Measurements from ENCODE around the gene ANGPT4. TPM values are rescaled to one million over a fixed set of nuclear protein-coding genes. Genes with fewer than 3 reads are reported as not detected.
A peak's percentile ranks its signal among the peaks of the same experiment; 100 is the strongest.

The ANGPT4 gene
- total RNA-seq, 2 experiments from 2014 or later, result not detected

DNA sequence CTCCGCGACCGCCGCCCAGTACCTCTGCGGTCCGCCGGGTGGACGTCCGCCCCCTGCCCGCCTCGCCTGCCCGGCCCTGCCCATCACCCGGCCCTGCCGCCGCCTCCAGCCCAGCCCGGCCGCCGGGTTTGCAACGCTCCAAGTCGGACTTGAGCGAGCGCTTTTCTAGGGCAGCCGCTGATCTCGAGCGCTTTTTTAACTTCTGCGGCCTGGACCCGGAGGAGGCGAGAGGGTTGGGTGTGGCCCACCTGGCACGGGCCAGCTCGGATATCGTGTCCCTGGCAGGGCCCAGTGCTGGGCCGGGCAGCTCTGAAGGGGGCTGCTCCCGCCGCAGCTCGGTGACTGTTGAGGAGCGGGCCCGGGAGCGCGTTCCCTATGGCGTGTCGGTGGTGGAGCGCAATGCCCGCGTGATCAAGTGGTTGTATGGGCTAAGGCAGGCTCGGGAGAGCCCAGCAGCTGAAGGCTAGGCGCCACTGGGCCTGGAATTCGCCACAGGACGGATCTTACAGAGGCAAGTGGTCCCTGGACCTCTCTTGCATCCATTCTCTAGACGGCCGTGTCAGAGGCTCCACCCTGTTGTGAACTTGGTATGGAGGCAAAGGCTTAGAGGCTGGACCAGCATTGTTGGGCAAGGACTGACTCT lies 70.8 kb downstream of the ANGPT4 start:
- Histone ChIP-seq H3K4me1 (ENCODE audit: insufficient read depth, low read length) (peaks cover 80% of the 10 kb centered on the region), H3K36me3 (ENCODE audit: insufficient read depth, low read length) (peaks cover 2% of the 10 kb centered on the region), H3K4me3 (ENCODE audit: low read length) (peak overlapping the region; percentile 74), H3K27ac (ENCODE audit: low read depth in 1 of 2, low read length in 2 of 2) (peak overlapping the region; percentile 64 to 65), H3K27me3 (ENCODE audit: control insufficient read depth in 1 of 2, insufficient read depth in 2 of 2, low read length in 2 of 2) (peaks cover 0 to 4% of the 10 kb centered on the region in 2 experiments), H3K9me3 (ENCODE audit: control insufficient read depth in 1 of 2, insufficient read depth in 1 of 2, low read length in 2 of 2) (no peaks in the 10 kb centered on the region)
- peak in 3 of 14 experiments; percentile 24 to 40 (median 39) for DNase-seq
- Mint-ChIP-seq H3K27ac (peak overlapping the region; percentile 89), H3K27me3 (no peaks in the 10 kb centered on the region), H3K36me3 (ENCODE audit: low read depth) (peaks cover 11% of the 10 kb centered on the region), H3K4me1 (ENCODE audit: low read depth) (peaks cover 59% of the 10 kb centered on the region), H3K9me3 (no peaks in the 10 kb centered on the region), H3K4me3 (peak overlapping the region; percentile 91)
- ChIA-PET POLR2A (interaction anchor here (7.5 kb wide), 1 partner anchor 12 kb away, joined by 109 read pairs; the partner anchor contains the start of gene FAM110A), CTCF (interaction anchor here (2.2 kb wide), 1 partner anchor 12 kb away, joined by 6 read pairs; the partner anchor contains the start of gene FAM110A)
- no peak for ATAC-seq (ENCODE audit: poor library complexity)
- intact Hi-C loops (cut with DNase I, micrococcal nuclease), result no loop called here
- TF ChIP-seq, protein P1, sequence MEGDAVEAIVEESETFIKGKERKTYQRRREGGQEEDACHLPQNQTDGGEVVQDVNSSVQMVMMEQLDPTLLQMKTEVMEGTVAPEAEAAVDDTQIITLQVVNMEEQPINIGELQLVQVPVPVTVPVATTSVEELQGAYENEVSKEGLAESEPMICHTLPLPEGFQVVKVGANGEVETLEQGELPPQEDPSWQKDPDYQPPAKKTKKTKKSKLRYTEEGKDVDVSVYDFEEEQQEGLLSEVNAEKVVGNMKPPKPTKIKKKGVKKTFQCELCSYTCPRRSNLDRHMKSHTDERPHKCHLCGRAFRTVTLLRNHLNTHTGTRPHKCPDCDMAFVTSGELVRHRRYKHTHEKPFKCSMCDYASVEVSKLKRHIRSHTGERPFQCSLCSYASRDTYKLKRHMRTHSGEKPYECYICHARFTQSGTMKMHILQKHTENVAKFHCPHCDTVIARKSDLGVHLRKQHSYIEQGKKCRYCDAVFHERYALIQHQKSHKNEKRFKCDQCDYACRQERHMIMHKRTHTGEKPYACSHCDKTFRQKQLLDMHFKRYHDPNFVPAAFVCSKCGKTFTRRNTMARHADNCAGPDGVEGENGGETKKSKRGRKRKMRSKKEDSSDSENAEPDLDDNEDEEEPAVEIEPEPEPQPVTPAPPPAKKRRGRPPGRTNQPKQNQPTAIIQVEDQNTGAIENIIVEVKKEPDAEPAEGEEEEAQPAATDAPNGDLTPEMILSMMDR (IDR thresholded peaks at IDR 0.05), result no peak

DNA sequence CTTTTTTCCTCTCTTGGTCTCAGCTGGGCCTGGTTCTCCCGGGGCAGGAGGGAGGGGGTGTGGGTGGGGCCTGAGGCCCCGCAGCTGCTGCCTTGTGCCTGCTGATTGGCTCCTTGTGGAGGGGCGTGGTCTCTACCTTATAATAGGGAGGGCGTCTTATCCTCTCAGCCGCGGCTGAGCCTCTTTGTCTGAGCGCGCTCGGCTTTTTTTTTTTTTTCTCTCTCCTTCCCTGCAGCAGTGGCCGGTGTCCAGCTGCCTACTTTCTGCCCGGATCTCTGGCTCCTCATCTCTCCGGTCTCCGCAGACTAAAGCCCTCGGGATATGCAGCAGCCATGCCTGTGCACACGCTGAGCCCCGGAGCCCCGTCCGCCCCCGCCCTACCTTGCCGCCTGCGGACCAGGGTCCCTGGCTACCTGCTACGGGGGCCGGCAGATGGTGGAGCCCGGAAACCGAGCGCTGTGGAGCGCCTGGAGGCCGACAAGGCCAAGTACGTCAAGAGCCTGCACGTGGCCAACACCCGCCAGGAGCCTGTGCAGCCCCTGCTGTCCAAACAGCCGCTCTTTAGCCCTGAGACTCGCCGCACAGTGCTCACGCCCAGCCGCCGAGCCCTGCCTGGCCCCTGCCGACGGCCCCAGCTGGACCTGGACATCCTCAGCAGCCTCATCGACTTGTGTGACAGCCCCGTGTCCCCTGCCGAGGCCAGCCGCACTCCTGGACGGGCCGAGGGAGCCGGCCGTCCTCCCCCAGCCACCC lies 71.5 kb downstream of the ANGPT4 start:
- H3K27me3 Mint-ChIP-seq, result no peaks in the 10 kb centered on the region
- peaks cover 11% of the 10 kb centered on the region for H3K36me3 Mint-ChIP-seq (ENCODE audit: low read depth)
- Histone ChIP-seq H3K27me3 (ENCODE audit: control insufficient read depth in 1 of 2, insufficient read depth in 2 of 2, low read length in 2 of 2) (peaks cover 0 to 4% of the 10 kb centered on the region in 2 experiments), H3K4me3 (ENCODE audit: low read length) (peak overlapping the region; percentile 74), H3K9me3 (ENCODE audit: control insufficient read depth in 1 of 2, insufficient read depth in 1 of 2, low read length in 2 of 2) (no peaks in the 10 kb centered on the region), H3K27ac (ENCODE audit: low read depth in 1 of 2, low read length in 2 of 2) (peak overlapping the region in 1 of 2 donors; percentile 64), H3K36me3 (ENCODE audit: insufficient read depth, low read length) (peaks cover 2% of the 10 kb centered on the region), H3K4me1 (ENCODE audit: insufficient read depth, low read length) (peaks cover 84% of the 10 kb centered on the region)
- TF ChIP-seq, protein P1 (IDR thresholded peaks at IDR 0.05), result no peak
- ChIA-PET CTCF (interaction anchor here (1.2 to 2.2 kb wide), 2 partner anchors 12 to 111 kb away, joined by 3 to 6 read pairs; partner anchors contain the start of gene FAM110A), POLR2A (interaction anchor here (0.9 to 7.5 kb wide), 3 partner anchors 9 to 25 kb away, joined by 4 to 109 read pairs (median 5); partner anchors contain the start of gene FAM110A)
- peak overlapping the region; percentile 89 for H3K4me3 Mint-ChIP-seq
- no peaks in the 10 kb centered on the region for H3K9me3 Mint-ChIP-seq
- peaks cover 60% of the 10 kb centered on the region for H3K4me1 Mint-ChIP-seq (ENCODE audit: low read depth)
- ATAC-seq (ENCODE audit: poor library complexity) (peak; percentile 97), DNase-seq (peak; percentile 82 to 96 (median 91))
- intact Hi-C loops (cut with DNase I, micrococcal nuclease), result loop anchor here (1.0 kb wide), 1 partner anchor 11 kb away; the partner anchor contains the start of gene FAM110A (in 2 of the 2)
- peak overlapping the region; percentile 89 for H3K27ac Mint-ChIP-seq

DNA sequence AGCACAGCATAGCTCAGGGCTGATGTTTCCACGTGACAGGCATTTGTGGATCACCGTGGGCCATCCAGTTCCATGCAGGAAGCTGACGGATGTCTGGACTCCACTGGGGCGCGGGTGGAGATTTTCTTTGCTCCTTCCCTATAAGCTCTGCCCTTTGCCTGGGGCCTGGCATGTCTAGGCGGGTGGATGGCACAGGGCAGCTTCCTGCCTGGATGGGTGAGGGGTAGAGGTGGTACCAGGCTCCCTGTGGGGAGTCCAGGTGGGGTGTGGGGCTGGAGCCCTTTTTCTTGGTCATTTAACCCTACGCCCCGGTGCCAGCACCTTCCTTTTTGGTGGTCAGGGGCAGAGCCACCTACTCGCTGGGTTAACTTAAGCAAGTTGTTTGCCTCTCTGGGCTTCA lies 72.2 kb downstream of the ANGPT4 start:
- intact Hi-C loops (cut with DNase I, micrococcal nuclease), result loop anchor here (1.0 kb wide), 1 partner anchor 11 kb away; the partner anchor contains the start of gene FAM110A (in 2 of the 2)
- no peaks in the 10 kb centered on the region for H3K9me3 ChIP-seq (ENCODE audit: control insufficient read depth in 1 of 2, insufficient read depth in 1 of 2, low read length in 2 of 2)
- no peaks in the 10 kb centered on the region for H3K27me3 Mint-ChIP-seq
- H3K4me3 ChIP-seq (ENCODE audit: low read length), result peak overlapping the region; percentile 74
- no peak for ATAC-seq (ENCODE audit: poor library complexity)
- TF ChIP-seq, protein P1 (IDR thresholded peaks at IDR 0.05), result no peak
- peaks cover 0 to 4% of the 10 kb centered on the region in 2 experiments for H3K27me3 ChIP-seq (ENCODE audit: control insufficient read depth in 1 of 2, insufficient read depth in 2 of 2, low read length in 2 of 2)
- peaks cover 11% of the 10 kb centered on the region for H3K36me3 Mint-ChIP-seq (ENCODE audit: low read depth)
- H3K4me1 ChIP-seq (ENCODE audit: insufficient read depth, low read length), result peaks cover 85% of the 10 kb centered on the region
- CTCF ChIA-PET, result interaction anchor here (1.2 to 2.2 kb wide), 3 partner anchors 11 to 112 kb away, joined by 3 to 6 read pairs (median 6); partner anchors contain the start of gene FAM110A
- peaks cover 2% of the 10 kb centered on the region for H3K36me3 ChIP-seq (ENCODE audit: insufficient read depth, low read length)
- peak overlapping the region; percentile 89 for H3K27ac Mint-ChIP-seq
- POLR2A ChIA-PET, result interaction anchor here (0.9 to 7.5 kb wide), 3 partner anchors 10 to 25 kb away, joined by 4 to 109 read pairs (median 5); partner anchors contain the start of gene FAM110A
- H3K4me1 Mint-ChIP-seq (ENCODE audit: low read depth), result peaks cover 61% of the 10 kb centered on the region
- H3K4me3 Mint-ChIP-seq, result peak overlapping the region; percentile 89
- DNase-seq, result no peak
- H3K9me3 Mint-ChIP-seq, result no peaks in the 10 kb centered on the region
- H3K27ac ChIP-seq (ENCODE audit: low read depth in 1 of 2, low read length in 2 of 2), result no peak overlapping the region

All from CD4-positive, alpha-beta T cell (primary cell).